Pancreas (tissue), 10 donors: ENCODE results near the gene EFNA2. TPM values are rescaled to one million over a fixed set of nuclear protein-coding genes. Genes with fewer than 3 reads are reported as not detected.

Source experiments
- ATAC-seq, 4 donors: fragments of 200-7000 bp; cut with Tn5 transposase; one replicate each; pipeline versions ENCODE4 v1.8.0 to v1.9.1; 2020; ENCODE audit warnings: mild to moderate bottlenecking in 4 of 4, moderate library complexity in 4 of 4
- DNase-seq, 6 donors: peaks; one replicate each; pipeline ENCODE4 v3.0.0-alpha.2; 2020
- FAIRE-seq: peaks from 2 replicates; lab custom pipeline; 2012; peaks lifted over from hg19 to GRCh38; lab: Jason Lieb, UNC
- H3K27ac ChIP-seq, 4 donors: fragments of 200-600 bp; sonication (generic); 1 replicate in 3 of 4; 2 replicates in 1 of 4; pipeline versions ENCODE4 v1.5.0 to v1.8.0; 2020
- H3K27me3 ChIP-seq, 4 donors: fragments of 200-600 bp; one replicate each; pipeline ENCODE4 v1.8.0; 2021
- H3K36me3 ChIP-seq, 3 donors: fragments of 200-600 bp; sonication (generic) in 1 of 3; one replicate each; pipeline versions ENCODE4 v1.5.0 to v1.8.0; 2020 to 2021
- H3K4me1 ChIP-seq, 3 donors: fragments of 200-600 bp; one replicate each; pipeline ENCODE4 v1.8.0; 2021
- H3K4me3 ChIP-seq, 4 donors: fragments of 200-600 bp; sonication (generic) in 2 of 4; one replicate each; pipeline versions ENCODE4 v1.5.0 to v1.8.0; 2020 to 2021
- H3K9me3 ChIP-seq, 4 donors: fragments of 200-600 bp; one replicate each; pipeline ENCODE4 v1.8.0; 2021
- CTCF ChIP-seq, 4 donors: fragments of 200-600 bp; sonication (generic) in 3 of 4; IDR thresholded peaks; one replicate each; pipeline versions ENCODE4 v1.5.0 to v1.8.0; 2021; ENCODE audit warnings: antibody characterized with exemption in 4 of 4
- WGBS, 2 donors: extraction: QIAGEN DNeasy Blood & Tissue Kit; methylation state at CpG; one replicate each; pipeline ENCODE4 v1.1.7; 2013; 5-methylcytosine and 5-hydroxymethylcytosine counted together
- intact Hi-C, 3 donors: fragments of 100-400 bp; cut with DNase I; formaldehyde crosslinking; loops; one replicate each; pipeline versions ENCODE4 v1.11.1 to v1.14.2; 2022
- polyA plus RNA-seq, 2 donors: library from polyadenylated mRNA; stranded (reverse); fragments of 200-250 nt; gene quantifications; one replicate each; pipeline ENCODE4 v1.2.3, GENCODE V29; 2013
- total RNA-seq, 6 donors: library from RNA; stranded (reverse); fragmentation: NEBNext Ultra II Directional in 4 of 6; extraction: Animal tissue kit (Norgen Biotek cat#: 25700) in 4 of 6; gene quantifications; one replicate each; pipeline versions ENCODE4 v1.2.1 to v1.2.4, GENCODE V29; 2021 to 2023
- donor health status: healthy with polysubstance abuse.
- donor health status: DM: no; HTN: no; CAD: no; lungs with moderate emphysema.
- donor health status: DM: no; HTN: no; CAD: no.
- donor health status: control.
- donor health status: control.
- donor health status: Bipolar disorder and iron deficiency.
- donor health status: DM: yes; HTN: yes; CAD: no.
- donor health status: DM: no; HTN: no; CAD: no.
- donor health status: DM: no; HTN: no; CAD: no.
- donor health status: DM: yes; HTN: yes; CAD: no.

EFNA2 gene
- total and polyA plus RNA-seq, 8 donors = 0.22 to 0.94 TPM; not detected in 6

- H3K9me3 ChIP-seq = no peaks in the 10 kb centered on the region
- H3K27me3 ChIP-seq = no peaks in the 10 kb centered on the region
- no peaks in the 10 kb centered on the region for H3K4me1 ChIP-seq
- no peak for TF ChIP-seq CTCF (IDR thresholded peaks at IDR 0.05)
- intact Hi-C loops = no loop called here
- DNase-seq = no peak
- ATAC-seq = no peak
- H3K4me3 ChIP-seq = no peak overlapping the region
- H3K27ac ChIP-seq = no peak overlapping the region
- FAIRE-seq = no peak
- no peaks in the 10 kb centered on the region for H3K36me3 ChIP-seq
- WGBS, 2 donors = 69 to 78% methylated on average over 27 to 28 of the region's 28 CpGs
These were observed 55.2 kb downstream of the EFNA2 start for GRCh38 chr19:1340681-1341469.

GRCh38 chr19:1343041-1343440 lies 57.4 kb downstream of the EFNA2 start:
- FAIRE-seq (no peak), DNase-seq (no peak), ATAC-seq (no peak)
- Histone ChIP-seq H3K27me3 (no peaks in the 10 kb centered on the region), H3K4me1 (no peaks in the 10 kb centered on the region), H3K4me3 (no peak overlapping the region), H3K36me3 (no peaks in the 10 kb centered on the region), H3K9me3 (no peaks in the 10 kb centered on the region), H3K27ac (no peak overlapping the region)
- TF ChIP-seq CTCF (IDR thresholded peaks at IDR 0.05) = no peak
- WGBS, 2 donors = 43 to 45% methylated on average over 7 of the region's 7 CpGs
- intact Hi-C loops = no loop called here

GRCh38 chr19:1349211-1349610 lies 63.5 kb downstream of the EFNA2 start:
- DNase-seq = no peak
- Histone ChIP-seq H3K27me3 (no peaks in the 10 kb centered on the region), H3K27ac (no peak overlapping the region), H3K4me1 (no peaks in the 10 kb centered on the region), H3K9me3 (no peaks in the 10 kb centered on the region), H3K36me3 (no peaks in the 10 kb centered on the region), H3K4me3 (no peak overlapping the region)
- ATAC-seq = no peak
- WGBS, 2 donors = 58 to 61% methylated on average over 18 of the region's 18 CpGs
- TF ChIP-seq CTCF (IDR thresholded peaks at IDR 0.05) = no peak
- intact Hi-C loops = no loop called here
- FAIRE-seq = no peak

- Histone ChIP-seq H3K9me3 (no peaks in the 10 kb centered on the region), H3K27ac (no peak overlapping the region), H3K27me3 (no peaks in the 10 kb centered on the region), H3K4me3 (no peak overlapping the region), H3K36me3 (no peaks in the 10 kb centered on the region), H3K4me1 (no peaks in the 10 kb centered on the region)
- 35 to 38% methylated on average over 5 of the region's 5 CpGs for WGBS, 2 donors
- DNase-seq (no peak), ATAC-seq (no peak), FAIRE-seq (no peak)
- intact Hi-C loops = no loop called here
- no peak for TF ChIP-seq CTCF (IDR thresholded peaks at IDR 0.05)
These were observed 65.2 kb downstream of the EFNA2 start for GRCh38 chr19:1350867-1351266.

Other genes with a start within 250 kb of the EFNA2 start
- gene ABCA7, start 245.8 kb upstream of the EFNA2 start, total RNA-seq = 10 to 100 TPM in 4 of 6 donors, 1 to 10 TPM in 2; 6.9 to 27.0 (median 16.0) TPM
- 100 to 1,000 TPM in 1 of 2 donors, 10 to 100 TPM in 1; 60.9 to 131 TPM for gene ABCA7, start 245.8 kb upstream of the EFNA2 start, polyA plus RNA-seq
- gene ARHGAP45, start 218.7 kb upstream of the EFNA2 start, total RNA-seq = 10 to 100 TPM in 3 of 6 donors, 1 to 10 TPM in 3; 5.1 to 15.8 (median 8.4) TPM
- 10 to 100 TPM; 11.6 to 21.6 TPM for gene ARHGAP45, start 218.7 kb upstream of the EFNA2 start, polyA plus RNA-seq
- 10 to 100 TPM; 40.0 to 66.5 (median 58.6) TPM for gene POLR2E, start 190.5 kb upstream of the EFNA2 start, total RNA-seq
- gene POLR2E, start 190.5 kb upstream of the EFNA2 start, polyA plus RNA-seq = 10 to 100 TPM; 62.5 to 69.4 TPM
- 100 to 1,000 TPM in 1 of 6 donors, 10 to 100 TPM in 5; 48.8 to 112 (median 63.8) TPM for gene GPX4, start 181.9 kb upstream of the EFNA2 start, total RNA-seq
- 100 to 1,000 TPM; 255 to 290 TPM for gene GPX4, start 181.9 kb upstream of the EFNA2 start, polyA plus RNA-seq
- gene SBNO2, start 111.6 kb upstream of the EFNA2 start, total RNA-seq = 10 to 100 TPM; 16.8 to 43.7 (median 23.9) TPM
- gene SBNO2, start 111.6 kb upstream of the EFNA2 start, polyA plus RNA-seq = 10 to 100 TPM; 36.4 to 53.9 TPM
- 10 to 100 TPM; 20.1 to 38.6 (median 23.4) TPM for gene STK11, start 80.1 kb upstream of the EFNA2 start, total RNA-seq
- 10 to 100 TPM; 43.6 to 62.2 TPM for gene STK11, start 80.1 kb upstream of the EFNA2 start, polyA plus RNA-seq
- gene CBARP, start 47.9 kb upstream of the EFNA2 start, total RNA-seq = 1 to 10 TPM in 1 of 6 donors, under 1 TPM in 5; 0.16 to 1.1 (median 0.51) TPM
- gene CBARP, start 47.9 kb upstream of the EFNA2 start, polyA plus RNA-seq = 1 to 10 TPM; 2.0 to 2.6 TPM
- 100 to 1,000 TPM in 5 of 6 donors, 10 to 100 TPM in 1; 97.3 to 192 (median 149) TPM for gene ATP5F1D, start 44.1 kb upstream of the EFNA2 start, total RNA-seq
- 100 to 1,000 TPM; 173 to 515 TPM for gene ATP5F1D, start 44.1 kb upstream of the EFNA2 start, polyA plus RNA-seq
- 10 to 100 TPM; 32.1 to 78.0 (median 49.1) TPM for gene MIDN, start 37.3 kb upstream of the EFNA2 start, total RNA-seq
- 10 to 100 TPM; 36.6 to 49.1 TPM for gene MIDN, start 37.3 kb upstream of the EFNA2 start, polyA plus RNA-seq
- 100 to 1,000 TPM; 232 to 607 (median 483) TPM for gene CIRBP, start 16.5 kb upstream of the EFNA2 start, total RNA-seq
- 1,000 to 10,000 TPM in 1 of 2 donors, 100 to 1,000 TPM in 1; 802 to 1,009 TPM for gene CIRBP, start 16.5 kb upstream of the EFNA2 start, polyA plus RNA-seq
- 10 to 100 TPM; 16.1 to 26.1 (median 22.9) TPM for gene FAM174C, start 10.3 kb upstream of the EFNA2 start, total RNA-seq
- gene FAM174C, start 10.3 kb upstream of the EFNA2 start, polyA plus RNA-seq = 10 to 100 TPM; 69.8 to 83.4 TPM
- gene NDUFS7, start 98.0 kb downstream of the EFNA2 start, total RNA-seq = 10 to 100 TPM; 32.1 to 56.3 (median 42.5) TPM
- gene NDUFS7, start 98.0 kb downstream of the EFNA2 start, polyA plus RNA-seq = 10 to 100 TPM; 57.8 to 70.8 TPM
- gene GAMT, start 115.7 kb downstream of the EFNA2 start, total RNA-seq = 100 to 1,000 TPM in 1 of 6 donors, 10 to 100 TPM in 5; 46.2 to 116 (median 64.4) TPM
- 100 to 1,000 TPM in 1 of 2 donors, 10 to 100 TPM in 1; 65.2 to 200 TPM for gene GAMT, start 115.7 kb downstream of the EFNA2 start, polyA plus RNA-seq
- 10 to 100 TPM; 35.3 to 67.4 (median 48.7) TPM for gene DAZAP1, start 121.7 kb downstream of the EFNA2 start, total RNA-seq
- 10 to 100 TPM; 63.8 to 64.4 TPM for gene DAZAP1, start 121.7 kb downstream of the EFNA2 start, polyA plus RNA-seq
- gene RPS15, start 152.5 kb downstream of the EFNA2 start, total RNA-seq = 1,000 to 10,000 TPM in 1 of 6 donors, 100 to 1,000 TPM in 5; 596 to 1,125 (median 797) TPM
- gene RPS15, start 152.5 kb downstream of the EFNA2 start, polyA plus RNA-seq = 1,000 to 10,000 TPM; 1,641 to 1,709 TPM
- gene APC2, start 164.2 kb downstream of the EFNA2 start, total RNA-seq = under 1 TPM in 5 of 6 donors, not detected in 1; 0.04 to 0.23 (median 0.06) TPM
- gene APC2, start 164.2 kb downstream of the EFNA2 start, polyA plus RNA-seq = under 1 TPM; 0.05 to 0.27 TPM
- gene C19orf25, start 193.3 kb downstream of the EFNA2 start, total RNA-seq = 10 to 100 TPM; 10.7 to 19.3 (median 13.4) TPM
- 10 to 100 TPM; 21.5 to 39.0 TPM for gene C19orf25, start 193.3 kb downstream of the EFNA2 start, polyA plus RNA-seq
- gene PCSK4, start 204.5 kb downstream of the EFNA2 start, total RNA-seq = 1 to 10 TPM; 1.5 to 2.7 (median 2.3) TPM
- 10 to 100 TPM in 1 of 2 donors, 1 to 10 TPM in 1; 9.9 to 11.5 TPM for gene PCSK4, start 204.5 kb downstream of the EFNA2 start, polyA plus RNA-seq
- gene REEP6, start 205.3 kb downstream of the EFNA2 start, total RNA-seq = 10 to 100 TPM; 12.6 to 22.0 (median 16.9) TPM
- 10 to 100 TPM; 14.5 to 24.1 TPM for gene REEP6, start 205.3 kb downstream of the EFNA2 start, polyA plus RNA-seq
- gene ADAMTSL5, start 227.1 kb downstream of the EFNA2 start, total RNA-seq = 1 to 10 TPM in 2 of 6 donors, under 1 TPM in 4; 0.23 to 4.0 (median 0.72) TPM
- gene ADAMTSL5, start 227.1 kb downstream of the EFNA2 start, polyA plus RNA-seq = under 1 TPM; 0.52 to 0.53 TPM
- not detected for gene PLK5, start 238.2 kb downstream of the EFNA2 start, total RNA-seq
- under 1 TPM; 0.11 to 0.23 TPM for gene PLK5, start 238.2 kb downstream of the EFNA2 start, polyA plus RNA-seq